Endothelial cell of umbilical vein (primary cell): ENCODE measurements around the gene TMEM266. TPM values are rescaled to one million over a fixed set of nuclear protein-coding genes. Genes with fewer than 3 reads are reported as not detected.

Source experiments
- BruUV-seq: library from RNA; stranded (reverse); fragments of 400-500 nt; replicated peaks from 2 replicates; lab custom pipeline; 2021; lab: Mats Ljungman, UMichigan
- CTCF ChIA-PET: fragments of 300-600, 350-600 bp; sonication (Branson Sonifier 250); formaldehyde crosslinking; loops from one replicate; lab custom pipeline; 2021; ENCODE audit warnings: antibody characterized with exemption, inconsistent platforms; lab: Charles Lee
- POLR2A ChIA-PET: fragments of 300-600, 350-600 bp; sonication (Branson Sonifier 250); formaldehyde crosslinking; loops from one replicate; lab custom pipeline; 2021; ENCODE audit warnings: antibody characterized with exemption, inconsistent platforms; lab: Charles Lee
- DNase-seq: peaks from one replicate; pipeline ENCODE4 v3.0.0-alpha.2; 2011; ENCODE audit warnings: low read depth, low spot score
- FAIRE-seq: peaks from 2 replicates; lab custom pipeline; 2011; peaks lifted over from hg19 to GRCh38; lab: Jason Lieb, UNC
- H2AFZ ChIP-seq: 2 replicates; pipeline ENCODE4 v1.6.0; 2012; ENCODE audit warnings: low read depth, low read length, control low read depth, inconsistent platforms
- H3K27ac ChIP-seq: 2 replicates; pipeline ENCODE4 v1.5.1; 2011; ENCODE audit warnings: low read depth, mild to moderate bottlenecking, control low read depth, low read length, moderate library complexity; ENCODE audit not compliant: insufficient read depth
- H3K27me3 ChIP-seq, 2 experiments: 2 replicates each; pipeline versions ENCODE4 v1.6.0 to v1.6.1; 2011; ENCODE audit warnings: low read length in 2 of 2, mixed read lengths in 1 of 2; ENCODE audit not compliant: control insufficient read depth in 2 of 2, insufficient read depth in 2 of 2
- H3K36me3 ChIP-seq, 2 experiments: 2 replicates in 1 of 2; 3 replicates in 1 of 2; pipeline ENCODE4 v1.5.1; 2011; ENCODE audit warnings: low read length in 2 of 2, mild to moderate bottlenecking in 1 of 2, moderate library complexity in 1 of 2; ENCODE audit not compliant: control insufficient read depth in 2 of 2, insufficient read depth in 2 of 2; ENCODE audit errors: extremely low read depth in 1 of 2
- H3K4me1 ChIP-seq: 3 replicates; pipeline ENCODE4 v1.5.1; 2011; ENCODE audit warnings: mild to moderate bottlenecking, low read length; ENCODE audit not compliant: control insufficient read depth, insufficient read depth; ENCODE audit errors: extremely low read depth
- H3K4me2 ChIP-seq: 2 replicates; pipeline ENCODE4 v1.6.1; 2011; ENCODE audit warnings: low read length, control low read depth, mixed read lengths; ENCODE audit not compliant: insufficient read depth
- H3K4me3 ChIP-seq, 3 experiments: fragments of 200-600 bp in 1 of 3; sonication (generic), shearing (Covaris generic) in 1 of 3; replicated peaks in 1 of 3; 2 replicates each; pipeline ENCODE4 v1.5.1; 2011 to 2016; ENCODE audit warnings: control low read depth in 3 of 3, low read length in 3 of 3, mild to moderate bottlenecking in 2 of 3, inconsistent platforms in 1 of 3, low read depth in 1 of 3, moderate library complexity in 1 of 3; ENCODE audit not compliant: insufficient read depth in 1 of 3
- H3K79me2 ChIP-seq: 2 replicates; pipeline ENCODE4 v1.6.0; 2012; ENCODE audit warnings: low read length, inconsistent platforms; ENCODE audit not compliant: control insufficient read depth, insufficient read depth
- H3K9ac ChIP-seq: replicated peaks from 2 replicates; pipeline ENCODE3; 2011; ENCODE audit warnings: low read length, control low read depth; ENCODE audit not compliant: insufficient read depth; ENCODE audit errors: extremely low read depth
- H3K9me1 ChIP-seq: replicated peaks from 3 replicates; pipeline ENCODE4 v1.6.0; 2011; ENCODE audit warnings: mild to moderate bottlenecking, low read length; ENCODE audit not compliant: control insufficient read depth, insufficient read depth; ENCODE audit errors: extremely low read depth
- H3K9me3 ChIP-seq: replicated peaks from 2 replicates; pipeline ENCODE4 v1.5.1; 2012; ENCODE audit warnings: low read length, inconsistent platforms; ENCODE audit not compliant: control insufficient read depth, insufficient read depth
- H4K20me1 ChIP-seq: replicated peaks from 2 replicates; pipeline ENCODE3; 2011; ENCODE audit warnings: mild to moderate bottlenecking, low read length; ENCODE audit not compliant: control insufficient read depth, insufficient read depth; ENCODE audit errors: extremely low read depth
- CTCF ChIP-seq, 2 donors: IDR thresholded peaks; 1 replicate in 1 of 2; 2 replicates in 1 of 2; pipeline ENCODE4 v1.5.1; 2011; ENCODE audit warnings: low read length in 2 of 2, mild to moderate bottlenecking in 2 of 2, moderate library complexity in 2 of 2, control low read depth in 1 of 2, inconsistent platforms in 1 of 2, low read depth in 1 of 2; ENCODE audit not compliant: insufficient read depth in 1 of 2; ENCODE audit errors: extremely low read depth in 1 of 2
- EZH2 ChIP-seq: IDR thresholded peaks from 2 replicates; pipeline ENCODE4 v1.6.1; 2012; ENCODE audit warnings: borderline replicate concordance, low read depth, mild to moderate bottlenecking, moderate library complexity, low read length, inconsistent platforms; ENCODE audit not compliant: severe bottlenecking
- FOS ChIP-seq: IDR thresholded peaks from 2 replicates; pipeline ENCODE4 v1.6.1; 2011; ENCODE audit warnings: mild to moderate bottlenecking, low read length, moderate library complexity, borderline replicate concordance; ENCODE audit not compliant: insufficient read depth
- GATA2 ChIP-seq: IDR thresholded peaks from 2 replicates; pipeline ENCODE4 v1.7.0; 2011; ENCODE audit warnings: low read depth, mild to moderate bottlenecking, moderate library complexity, mixed read lengths, low read length; ENCODE audit not compliant: insufficient read length, insufficient read depth
- JUN ChIP-seq: IDR thresholded peaks from 2 replicates; pipeline ENCODE4 v1.6.1; 2011; ENCODE audit warnings: borderline replicate concordance, low read depth; ENCODE audit not compliant: insufficient read length, insufficient read depth
- MAX ChIP-seq: IDR thresholded peaks from 2 replicates; pipeline ENCODE4 v1.6.1; 2011; ENCODE audit not compliant: insufficient read depth, insufficient read length
- MYC ChIP-seq: IDR thresholded peaks from one replicate; pipeline ENCODE4 v1.6.1; 2011; ENCODE audit warnings: mild to moderate bottlenecking, low read depth, low read length
- POLR2A ChIP-seq: IDR thresholded peaks from 2 replicates; pipeline ENCODE4 v1.6.1; 2012; ENCODE audit warnings: low read depth, mild to moderate bottlenecking, control low read depth, low read length
- POLR2AphosphoS5 ChIP-seq: IDR thresholded peaks from 2 replicates; pipeline ENCODE4 v1.6.1; 2012; ENCODE audit warnings: low read depth, mild to moderate bottlenecking, control low read depth, low read length, moderate library complexity; ENCODE audit not compliant: insufficient read depth
- dilution Hi-C: fragments of 300-500 bp; cut with MboI; formaldehyde crosslinking; loops from one replicate; pipeline ENCODE4 v1.15.0; 2019; ENCODE audit warnings: low sequenced_read_pairs; ENCODE audit not compliant: extremely low pct_ligation_motif_present
- intact Hi-C: fragments of 100-400 bp; cut with micrococcal nuclease; formaldehyde crosslinking; loops from one replicate; pipeline ENCODE4 v1.10.0; 2022
- polyA plus RNA-seq, 4 experiments: library from polyadenylated mRNA; depleted of rRNA in 3 of 4; stranded (reverse) in 3 of 4; unstranded in 1 of 4; fragments of >200 nt; gene quantifications; 2 replicates each; pipeline versions ENCODE4 v1.2.1 to v1.2.3, GENCODE V29; 2011 to 2012; ENCODE audit warnings: missing spikeins in 1 of 4
- total RNA-seq: library from RNA; stranded (reverse); gene quantifications from 2 replicates; pipeline ENCODE4 v1.2.3, GENCODE V29; 2021

TMEM266 gene
- total and polyA plus RNA-seq, 2 donors (not counting 3 experiments of a cell fraction or from before 2014, with no cell fraction given) = not detected

- no peak overlapping the region for H3K27ac ChIP-seq
- peaks cover 0 to 7% of the 10 kb centered on the region in 2 experiments for H3K27me3 ChIP-seq
- H3K9me3 ChIP-seq = no peaks in the 10 kb centered on the region
- ChIA-PET POLR2A (no interaction called here), CTCF (no interaction called here)
- no peak overlapping the region for H3K4me2 ChIP-seq
- H3K36me3 ChIP-seq = no peaks in the 10 kb centered on the region
- dilution Hi-C loops = no loop called here
- intact Hi-C loops = no loop called here
- no peak overlapping the region for H3K4me3 ChIP-seq
- FAIRE-seq (no peak), DNase-seq (no peak)
- no peaks in the 10 kb centered on the region for H3K4me1 ChIP-seq
- H3K9me1 ChIP-seq = no peaks in the 10 kb centered on the region
- H3K79me2 ChIP-seq = no peaks in the 10 kb centered on the region
- no peak overlapping the region for H3K9ac ChIP-seq
- BruUV-seq = no TSS peak
- no peaks in the 10 kb centered on the region for H4K20me1 ChIP-seq
- no peak overlapping the region for H2AFZ ChIP-seq
- no peak for TF ChIP-seq CTCF (IDR thresholded peaks at IDR 0.05; ENCODE audit: extremely low read depth in 1 of 2, insufficient read depth in 1 of 2, low read depth in 1 of 2, low read length in 2 of 2)
- TF ChIP-seq FOS = no peak
- no peak for TF ChIP-seq POLR2A
- no peak for TF ChIP-seq EZH2
- TF ChIP-seq MAX = no peak
- TF ChIP-seq MYC = no peak
- no peak for TF ChIP-seq POLR2AphosphoS5
- TF ChIP-seq GATA2 = no peak
- no peak for TF ChIP-seq JUN
Measured at GRCh38 chr15:76180321-76180720, 120.5 kb downstream of the TMEM266 start.
